Pancreas (tissue), 10 donors: Measurements from ENCODE around the gene PRRC2C. TPM values are rescaled to one million over a fixed set of nuclear protein-coding genes. Genes with fewer than 3 reads are reported as not detected.
A peak's percentile ranks its signal among the peaks of the same experiment; 100 is the strongest.

Experiments used
- ATAC-seq, 4 donors: fragments of 200-7000 bp; cut with Tn5 transposase; one replicate each; pipeline versions ENCODE4 v1.8.0 to v1.9.1; 2020; ENCODE audit warnings: mild to moderate bottlenecking in 4 of 4, moderate library complexity in 4 of 4
- DNase-seq, 6 donors: peaks; one replicate each; pipeline ENCODE4 v3.0.0-alpha.2; 2020
- FAIRE-seq: peaks from 2 replicates; lab custom pipeline; 2012; peaks lifted over from hg19 to GRCh38; lab: Jason Lieb, UNC
- H3K27ac ChIP-seq, 4 donors: fragments of 200-600 bp; sonication (generic); 1 replicate in 3 of 4; 2 replicates in 1 of 4; pipeline versions ENCODE4 v1.5.0 to v1.8.0; 2020
- H3K27me3 ChIP-seq, 4 donors: fragments of 200-600 bp; one replicate each; pipeline ENCODE4 v1.8.0; 2021
- H3K36me3 ChIP-seq, 3 donors: fragments of 200-600 bp; sonication (generic) in 1 of 3; one replicate each; pipeline versions ENCODE4 v1.5.0 to v1.8.0; 2020 to 2021
- H3K4me1 ChIP-seq, 3 donors: fragments of 200-600 bp; one replicate each; pipeline ENCODE4 v1.8.0; 2021
- H3K4me3 ChIP-seq, 4 donors: fragments of 200-600 bp; sonication (generic) in 2 of 4; one replicate each; pipeline versions ENCODE4 v1.5.0 to v1.8.0; 2020 to 2021
- H3K9me3 ChIP-seq, 4 donors: fragments of 200-600 bp; one replicate each; pipeline ENCODE4 v1.8.0; 2021
- WGBS, 2 donors: extraction: QIAGEN DNeasy Blood & Tissue Kit; methylation state at CpG; one replicate each; pipeline ENCODE4 v1.1.7; 2013; 5-methylcytosine and 5-hydroxymethylcytosine counted together
- intact Hi-C, 3 donors: fragments of 100-400 bp; cut with DNase I; formaldehyde crosslinking; loops; one replicate each; pipeline versions ENCODE4 v1.11.1 to v1.14.2; 2022
- polyA plus RNA-seq, 2 donors: library from polyadenylated mRNA; stranded (reverse); fragments of 200-250 nt; gene quantifications; one replicate each; pipeline ENCODE4 v1.2.3, GENCODE V29; 2013
- total RNA-seq, 6 donors: library from RNA; stranded (reverse); fragmentation: NEBNext Ultra II Directional in 4 of 6; extraction: Animal tissue kit (Norgen Biotek cat#: 25700) in 4 of 6; gene quantifications; one replicate each; pipeline versions ENCODE4 v1.2.1 to v1.2.4, GENCODE V29; 2021 to 2023
- TF ChIP-seq, protein P1 (sequence below), 4 donors: fragments of 200-600 bp; sonication (generic) in 3 of 4; IDR thresholded peaks; one replicate each; pipeline versions ENCODE4 v1.5.0 to v1.8.0; 2021; ENCODE audit warnings: antibody characterized with exemption in 4 of 4
- donor health status: healthy with polysubstance abuse.
- donor health status: DM: no; HTN: no; CAD: no; lungs with moderate emphysema.
- donor health status: DM: no; HTN: no; CAD: no.
- donor health status: control.
- donor health status: control.
- donor health status: Bipolar disorder and iron deficiency.
- donor health status: DM: yes; HTN: yes; CAD: no.
- donor health status: DM: no; HTN: no; CAD: no.
- donor health status: DM: no; HTN: no; CAD: no.
- donor health status: DM: yes; HTN: yes; CAD: no.

Gene PRRC2C
- total and polyA plus RNA-seq, 8 donors = 22.4 to 82.3 (median 48.4) TPM

DNA sequence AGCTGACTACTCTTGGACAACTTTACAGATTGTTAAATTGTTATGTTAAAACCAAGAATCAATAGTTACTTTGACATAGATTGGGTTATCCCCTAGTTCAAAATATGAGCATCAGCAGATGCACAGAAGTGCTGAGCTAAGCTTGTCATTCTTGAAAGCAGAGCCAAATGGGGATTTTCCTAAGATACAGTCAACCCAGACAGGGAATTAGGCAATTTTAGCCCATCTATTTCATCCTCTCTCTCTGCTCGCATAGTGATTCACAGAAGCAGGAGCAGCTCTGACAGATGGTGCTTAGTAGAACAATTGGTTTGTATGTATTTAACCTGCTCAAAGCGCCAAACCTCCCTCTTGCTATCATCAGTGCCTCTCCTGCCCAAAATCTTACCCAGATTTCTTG lies 27.9 kb upstream of the PRRC2C start:
- TF ChIP-seq, protein P1, sequence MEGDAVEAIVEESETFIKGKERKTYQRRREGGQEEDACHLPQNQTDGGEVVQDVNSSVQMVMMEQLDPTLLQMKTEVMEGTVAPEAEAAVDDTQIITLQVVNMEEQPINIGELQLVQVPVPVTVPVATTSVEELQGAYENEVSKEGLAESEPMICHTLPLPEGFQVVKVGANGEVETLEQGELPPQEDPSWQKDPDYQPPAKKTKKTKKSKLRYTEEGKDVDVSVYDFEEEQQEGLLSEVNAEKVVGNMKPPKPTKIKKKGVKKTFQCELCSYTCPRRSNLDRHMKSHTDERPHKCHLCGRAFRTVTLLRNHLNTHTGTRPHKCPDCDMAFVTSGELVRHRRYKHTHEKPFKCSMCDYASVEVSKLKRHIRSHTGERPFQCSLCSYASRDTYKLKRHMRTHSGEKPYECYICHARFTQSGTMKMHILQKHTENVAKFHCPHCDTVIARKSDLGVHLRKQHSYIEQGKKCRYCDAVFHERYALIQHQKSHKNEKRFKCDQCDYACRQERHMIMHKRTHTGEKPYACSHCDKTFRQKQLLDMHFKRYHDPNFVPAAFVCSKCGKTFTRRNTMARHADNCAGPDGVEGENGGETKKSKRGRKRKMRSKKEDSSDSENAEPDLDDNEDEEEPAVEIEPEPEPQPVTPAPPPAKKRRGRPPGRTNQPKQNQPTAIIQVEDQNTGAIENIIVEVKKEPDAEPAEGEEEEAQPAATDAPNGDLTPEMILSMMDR (IDR thresholded peaks at IDR 0.05) = no peak
- ATAC-seq = peak in 1 of 4 donors; percentile 44
- Histone ChIP-seq H3K27ac (no peak overlapping the region), H3K27me3 (no peaks in the 10 kb centered on the region), H3K4me3 (no peak overlapping the region), H3K4me1 (no peaks in the 10 kb centered on the region), H3K36me3 (no peaks in the 10 kb centered on the region), H3K9me3 (no peaks in the 10 kb centered on the region)
- WGBS, 2 donors = 45 to 60% methylated on average over 2 of the region's 2 CpGs
- intact Hi-C loops = no loop called here
- no peak for DNase-seq
- FAIRE-seq = no peak

DNA sequence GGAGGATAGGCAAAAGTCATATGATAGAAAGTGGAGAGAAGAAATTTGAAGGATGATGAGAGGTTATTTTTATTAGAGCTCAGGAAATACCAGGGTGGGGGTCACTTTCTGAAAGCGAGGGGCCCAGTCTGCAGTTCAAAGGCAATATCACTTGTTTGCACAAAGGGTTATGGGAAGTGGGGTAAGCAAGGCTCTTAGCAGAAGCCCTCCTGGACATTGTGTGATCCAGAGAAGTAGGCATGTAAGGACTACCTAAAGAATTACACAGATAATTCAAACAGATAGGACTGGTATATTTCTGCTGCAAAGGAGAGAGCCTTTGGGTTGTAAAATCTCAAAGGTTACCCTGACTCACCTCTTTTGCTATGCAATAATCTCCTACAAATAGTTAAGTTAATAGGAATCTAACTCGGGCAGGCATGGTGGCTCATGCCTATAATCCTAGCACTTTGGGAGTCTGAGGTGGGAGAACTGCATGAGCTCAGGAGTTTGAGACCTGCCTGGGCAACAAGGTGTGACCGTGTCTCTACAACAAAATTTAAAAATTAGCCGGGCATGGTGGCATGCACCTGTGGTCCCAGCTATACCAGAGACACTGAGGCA lies 25.2 kb upstream of the PRRC2C start:
- TF ChIP-seq, protein P1 (IDR thresholded peaks at IDR 0.05) = no peak
- intact Hi-C loops = no loop called here
- H3K27ac ChIP-seq = no peak overlapping the region
- no peak for ATAC-seq
- no peak for DNase-seq
- H3K9me3 ChIP-seq = no peaks in the 10 kb centered on the region
- no peaks in the 10 kb centered on the region for H3K4me1 ChIP-seq
- no peaks in the 10 kb centered on the region for H3K36me3 ChIP-seq
- H3K27me3 ChIP-seq = no peaks in the 10 kb centered on the region
- no peak for FAIRE-seq
- no peak overlapping the region for H3K4me3 ChIP-seq
- WGBS, 2 donors = 49 to 58% methylated on average over 4 of the region's 4 CpGs

DNA sequence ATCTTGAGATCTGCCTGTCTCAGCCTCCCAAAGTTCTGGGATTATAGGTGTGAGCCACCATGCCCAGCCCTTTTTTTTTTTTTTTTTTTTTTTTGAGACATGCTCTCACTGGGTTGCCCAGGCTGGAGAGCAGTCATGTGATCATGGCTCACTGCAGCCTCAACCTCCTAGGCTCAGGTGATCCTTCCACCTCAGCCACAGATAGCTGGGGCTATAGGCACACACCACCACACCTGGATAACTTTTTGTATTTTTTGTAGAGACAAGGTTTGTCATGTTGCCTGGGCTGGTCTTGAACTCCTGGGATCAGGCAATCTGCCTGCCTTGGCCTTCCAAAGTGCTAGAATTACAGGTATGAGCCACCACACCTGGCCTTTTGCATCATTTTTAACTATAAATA lies 17.7 kb upstream of the PRRC2C start:
- ATAC-seq (no peak), FAIRE-seq (no peak), DNase-seq (no peak)
- Histone ChIP-seq H3K9me3 (no peaks in the 10 kb centered on the region), H3K27ac (no peak overlapping the region), H3K4me3 (no peak overlapping the region), H3K4me1 (no peaks in the 10 kb centered on the region), H3K36me3 (no peaks in the 10 kb centered on the region), H3K27me3 (no peaks in the 10 kb centered on the region)
- TF ChIP-seq, protein P1 (IDR thresholded peaks at IDR 0.05) = no peak
- intact Hi-C loops = no loop called here

DNA sequence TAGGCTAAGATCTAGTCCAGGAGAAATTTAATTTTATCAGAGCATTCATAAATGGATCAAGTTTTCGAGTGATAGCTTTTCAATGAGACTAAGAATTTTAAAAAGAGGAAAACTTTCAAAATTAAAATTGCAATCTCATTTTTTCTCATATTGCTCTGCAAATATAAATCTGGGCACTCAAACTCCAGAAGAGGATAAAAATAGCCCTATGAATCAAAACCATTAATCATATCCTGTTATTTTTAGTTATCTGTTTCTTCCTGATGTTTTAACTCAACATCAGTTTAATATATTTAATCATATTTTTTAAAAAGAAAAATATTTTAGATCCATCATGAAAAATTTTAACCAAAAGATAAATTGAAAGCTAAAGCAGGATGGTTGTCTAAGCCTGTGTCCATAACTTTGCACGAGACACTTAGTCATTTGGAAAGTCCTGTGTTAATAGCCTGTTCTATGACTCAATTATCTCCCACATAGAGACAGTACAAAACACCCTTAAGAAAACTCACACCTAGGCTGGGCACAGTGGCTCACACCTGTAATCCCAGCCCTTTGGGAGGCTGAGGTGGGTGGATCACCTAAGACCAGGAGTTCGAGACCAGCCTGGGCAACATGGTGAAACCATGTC lies 17.1 kb upstream of the PRRC2C start:
- TF ChIP-seq, protein P1 (IDR thresholded peaks at IDR 0.05) = no peak
- no peak for FAIRE-seq

GRCh38 chr1:171470726-171471125 lies 14.6 kb upstream of the PRRC2C start:
- Histone ChIP-seq H3K36me3 (no peaks in the 10 kb centered on the region), H3K27me3 (no peaks in the 10 kb centered on the region), H3K4me1 (no peaks in the 10 kb centered on the region), H3K27ac (no peak overlapping the region), H3K4me3 (no peak overlapping the region), H3K9me3 (no peaks in the 10 kb centered on the region)
- DNase-seq = no peak
- FAIRE-seq = no peak
- 54 to 62% methylated on average over 1 of the region's 1 CpG for WGBS, 2 donors
- intact Hi-C loops = no loop called here
- no peak for ATAC-seq
- TF ChIP-seq, protein P1 (IDR thresholded peaks at IDR 0.05) = no peak

More for the DNA sequence above, 17.1 kb upstream of the PRRC2C start:
- H3K36me3 ChIP-seq = no peaks in the 10 kb centered on the region
- ATAC-seq = no peak
- no peak for DNase-seq
- H3K4me1 ChIP-seq = no peaks in the 10 kb centered on the region
- H3K27ac ChIP-seq = no peak overlapping the region
- no peaks in the 10 kb centered on the region for H3K9me3 ChIP-seq
- H3K27me3 ChIP-seq = no peaks in the 10 kb centered on the region
- H3K4me3 ChIP-seq = no peak overlapping the region
- intact Hi-C loops = no loop called here
- WGBS, 2 donors = 68 to 71% methylated on average over 3 of the region's 3 CpGs
